Activated CD8-positive, alpha-beta memory T cell treated with anti-CD3 and anti-CD28 coated beads, Interleukin-2, amount 10 ng/mL, durations not matched to agents 7 days and 5 days (primary cell): ENCODE results near the gene IGDCC3. TPM values are rescaled to one million over a fixed set of nuclear protein-coding genes. Genes with fewer than 3 reads are reported as not detected.

Source experiments
- ATAC-seq: fragments of 150-1000 bp; cut with Tn5 transposase; one replicate; pipeline ENCODE4 v1.10.0; 2021; ENCODE audit warnings: moderate library complexity
- CTCF ChIA-PET: fragments of 350-600 bp; sonication (Branson Sonifier 250); formaldehyde crosslinking; loops from one replicate; lab custom pipeline; 2021; ENCODE audit warnings: antibody characterized with exemption; lab: Charles Lee
- DNase-seq: peaks from one replicate; pipeline ENCODE4 v3.0.0-alpha.2; 2020
- H3K27ac Mint-ChIP-seq: one replicate; pipeline ENCODE4 v1.8.0; 2021; ENCODE audit warnings: mild to moderate bottlenecking, mixed read lengths
- H3K27me3 Mint-ChIP-seq: one replicate; pipeline ENCODE4 v1.8.0; 2021; ENCODE audit warnings: mixed read lengths
- H3K36me3 Mint-ChIP-seq: one replicate; pipeline ENCODE4 v1.8.0; 2021; ENCODE audit warnings: mild to moderate bottlenecking, mixed read lengths
- H3K4me1 Mint-ChIP-seq: one replicate; pipeline ENCODE4 v1.8.0; 2021; ENCODE audit warnings: mixed read lengths
- H3K4me3 Mint-ChIP-seq: one replicate; pipeline ENCODE4 v1.8.0; 2021; ENCODE audit warnings: mild to moderate bottlenecking, moderate library complexity, mixed read lengths
- H3K9me3 Mint-ChIP-seq: one replicate; pipeline ENCODE4 v1.8.0; 2022; ENCODE audit warnings: low read depth, mixed read lengths
- total RNA-seq, 2 experiments: library from RNA; stranded (reverse); gene quantifications; one replicate each; pipeline ENCODE4 v1.2.3, GENCODE V29; 2021

Gene IGDCC3
- total RNA-seq, 2 experiments from 2014 or later: not detected

GRCh38 chr15:65289261-65289854 lies 88.4 kb downstream of the IGDCC3 start:
- Mint-ChIP-seq H3K9me3 (no peaks in the 10 kb centered on the region), H3K36me3 (no peaks in the 10 kb centered on the region), H3K4me3 (no peak overlapping the region), H3K4me1 (peaks cover 33% of the 10 kb centered on the region), H3K27me3 (no peaks in the 10 kb centered on the region), H3K27ac (no peak overlapping the region)
- ATAC-seq (no peak), DNase-seq (no peak)
- CTCF ChIA-PET: interaction anchor here (1.3 to 4.6 kb wide), 2 partner anchors 8 to 11 kb away, joined by 3 to 25 read pairs; no protein-coding TSS in a partner anchor

DNA sequence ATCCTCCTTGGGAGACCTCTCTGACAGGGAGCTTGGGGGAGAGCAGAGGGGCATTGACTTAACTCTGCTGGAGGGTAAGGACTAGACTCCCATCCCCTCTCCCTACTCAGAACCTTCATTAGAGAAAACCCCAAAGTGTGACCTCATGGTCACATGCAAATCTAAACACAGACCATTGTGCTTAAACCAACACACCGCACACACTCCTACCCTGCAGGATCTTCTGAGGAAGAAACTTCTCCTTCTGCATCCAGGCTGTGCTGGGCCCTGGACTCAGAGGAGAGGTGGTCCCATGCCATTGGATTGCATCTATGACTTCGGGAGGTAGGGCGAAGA lies 90.3 kb downstream of the IGDCC3 start:
- Mint-ChIP-seq H3K27ac (peak overlapping the region; percentile 86), H3K36me3 (peaks cover 2% of the 10 kb centered on the region), H3K27me3 (no peaks in the 10 kb centered on the region), H3K9me3 (no peaks in the 10 kb centered on the region), H3K4me1 (peaks cover 27% of the 10 kb centered on the region), H3K4me3 (peak overlapping the region; percentile 81)
- CTCF ChIA-PET: interaction anchor here (0.5 to 4.6 kb wide), 8 partner anchors 10 to 294 kb away, joined by 3 to 25 read pairs (median 10); partner anchors contain the start of genes CILP, CLPX and RNU5B-1
- DNase-seq (no peak), ATAC-seq (no peak)

DNA sequence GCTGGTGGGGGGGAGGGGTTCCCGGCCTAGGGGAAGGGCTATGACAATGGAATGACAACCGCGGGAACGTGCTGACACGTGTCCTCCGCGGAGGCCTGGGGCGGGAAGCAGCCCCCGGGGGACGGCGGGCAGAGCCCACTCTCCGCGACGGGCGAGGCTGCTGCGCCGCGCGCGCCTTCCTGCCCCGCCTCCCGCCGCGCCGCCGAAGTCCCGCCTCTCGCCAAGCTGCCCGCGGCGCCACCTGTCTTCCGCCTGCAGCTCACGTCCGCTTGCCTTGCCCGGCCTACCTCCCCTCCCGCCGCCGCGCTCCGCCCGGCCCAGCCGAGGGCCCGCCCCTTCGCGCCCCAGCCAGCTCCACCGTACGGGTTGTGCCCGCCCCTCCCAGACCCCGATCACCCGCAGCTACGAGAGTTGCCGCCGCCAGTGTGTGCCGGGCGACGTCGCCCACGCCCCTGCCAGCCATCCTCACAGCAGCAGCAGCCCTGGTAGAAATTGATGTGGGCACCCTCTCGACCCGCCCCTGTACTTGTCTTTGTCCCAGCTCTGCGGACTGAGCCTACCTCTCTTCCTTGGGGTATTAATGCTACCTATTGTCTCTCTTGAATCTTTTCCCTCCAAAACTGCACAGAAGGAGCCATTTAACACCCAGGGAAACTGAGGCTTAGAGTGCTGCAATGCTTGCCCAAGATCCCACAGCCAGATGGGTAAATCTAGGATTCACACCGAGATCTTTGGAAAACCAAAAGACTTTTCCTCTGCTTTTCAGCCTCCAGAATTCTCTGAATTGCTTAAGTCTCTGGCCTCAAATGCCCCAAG lies 90.9 kb downstream of the IGDCC3 start, which contains the start of gene PARP16:
Gene PARP16 (minus strand): TSS at position 180 of the 816 bp plus-strand sequence. CDS start 457 bp downstream, outside the sequence.
- H3K4me1 Mint-ChIP-seq: peaks cover 25% of the 10 kb centered on the region
- CTCF ChIA-PET: interaction anchor here (0.5 to 4.6 kb wide), 11 partner anchors 8 to 293 kb away, joined by 3 to 25 read pairs (median 7); partner anchors contain the start of genes CILP, CLPX, RNU5A-1 and RNU5B-1
- peak within 1 kb of the TSS; percentile 81 for H3K4me3 Mint-ChIP-seq
- DNase-seq (peak; percentile 95), ATAC-seq (peak; percentile 97)
- peak within 1 kb of the TSS; percentile 86 for H3K27ac Mint-ChIP-seq
- H3K27me3 Mint-ChIP-seq: no peaks in the 10 kb centered on the region
- no peaks in the 10 kb centered on the region for H3K9me3 Mint-ChIP-seq
- peaks cover 2% of the 10 kb centered on the region for H3K36me3 Mint-ChIP-seq

- DNase-seq (peak; percentile 49), ATAC-seq (peak; percentile 29)
- Mint-ChIP-seq H3K36me3 (peaks cover 2% of the 10 kb centered on the region), H3K9me3 (no peaks in the 10 kb centered on the region), H3K27ac (peak overlapping the region; percentile 86), H3K4me1 (peaks cover 25% of the 10 kb centered on the region), H3K4me3 (peak overlapping the region; percentile 81), H3K27me3 (no peaks in the 10 kb centered on the region)
- CTCF ChIA-PET: interaction anchor here (1.3 to 4.6 kb wide), 9 partner anchors 9 to 252 kb away, joined by 3 to 25 read pairs (median 8); partner anchors contain the start of genes CILP, CLPX, RNU5A-1 and RNU5B-1
Measured at GRCh38 chr15:65286069-65286703, 91.6 kb downstream of the IGDCC3 start.

GRCh38 chr15:65285291-65286068 lies 92.3 kb downstream of the IGDCC3 start:
- H3K27me3 Mint-ChIP-seq: no peaks in the 10 kb centered on the region
- no peak for ATAC-seq
- H3K36me3 Mint-ChIP-seq: peaks cover 2% of the 10 kb centered on the region
- peak overlapping the region; percentile 81 for H3K4me3 Mint-ChIP-seq
- CTCF ChIA-PET: interaction anchor here (0.6 to 4.6 kb wide), 10 partner anchors 10 to 393 kb away, joined by 3 to 25 read pairs (median 8); partner anchors contain the start of genes CILP, CLPX, RNU5A-1 and RNU5B-1
- peaks cover 25% of the 10 kb centered on the region for H3K4me1 Mint-ChIP-seq
- H3K27ac Mint-ChIP-seq: peak overlapping the region; percentile 86
- no peaks in the 10 kb centered on the region for H3K9me3 Mint-ChIP-seq
- DNase-seq: no peak

DNA sequence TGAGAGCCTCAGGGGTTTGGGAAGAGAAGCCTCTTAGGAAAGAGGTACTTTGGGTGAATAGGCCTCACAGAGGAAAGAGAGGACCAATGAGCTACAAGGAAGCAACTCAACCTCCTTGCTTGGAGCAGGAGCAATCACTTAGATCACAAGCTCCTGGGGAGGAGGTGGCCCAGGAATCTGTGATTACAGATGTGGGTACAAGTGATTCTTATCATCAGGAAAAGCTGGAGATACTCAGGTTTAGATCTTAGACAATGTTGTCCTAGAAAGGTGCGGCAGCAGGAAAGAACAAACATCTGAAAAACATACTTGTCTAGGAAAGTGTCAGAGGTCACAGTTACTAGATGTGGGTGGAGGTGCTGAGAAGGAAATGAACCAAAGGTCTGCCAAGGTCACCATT lies 99.3 kb downstream of the IGDCC3 start:
- Mint-ChIP-seq H3K36me3 (peaks cover 3% of the 10 kb centered on the region), H3K4me1 (peaks cover 13% of the 10 kb centered on the region), H3K9me3 (no peaks in the 10 kb centered on the region), H3K4me3 (no peak overlapping the region), H3K27me3 (no peaks in the 10 kb centered on the region), H3K27ac (no peak overlapping the region)
- CTCF ChIA-PET: interaction anchor here (0.6 to 1.5 kb wide), 2 partner anchors 28 to 107 kb away, joined by 3 to 5 read pairs; no protein-coding TSS in a partner anchor
- no peak for DNase-seq
- ATAC-seq: no peak

Other genes starting within 250 kb of the IGDCC3 start
- gene PDCD7, start 244.2 kb downstream of the IGDCC3 start, total RNA-seq: 10 to 100 TPM; 40.0 to 40.2 TPM
- 10 to 100 TPM; 46.8 to 58.8 TPM for gene CLPX, start 192.7 kb downstream of the IGDCC3 start, total RNA-seq
- under 1 TPM in 1 of 2 experiments, not detected in 1; 0.05 TPM for gene CILP, start 166.5 kb downstream of the IGDCC3 start, total RNA-seq
- 10 to 100 TPM; 11.7 to 19.7 TPM for gene PARP16, start 91.1 kb downstream of the IGDCC3 start, total RNA-seq
- gene RNU5A-1, start 82.0 kb downstream of the IGDCC3 start, total RNA-seq: not detected
- 10 to 100 TPM in 1 of 2 experiments, not detected in 1; 15.8 TPM for gene RNU5B-1, start 73.3 kb downstream of the IGDCC3 start, total RNA-seq
- under 1 TPM; 0.14 to 0.26 TPM for gene IGDCC4, start 44.9 kb upstream of the IGDCC3 start, total RNA-seq
- 10 to 100 TPM; 41.6 to 44.1 TPM for gene DPP8, start 139.7 kb upstream of the IGDCC3 start, total RNA-seq
- 10 to 100 TPM; 40.7 to 43.5 TPM for gene HACD3, start 152.5 kb upstream of the IGDCC3 start, total RNA-seq
- 10 to 100 TPM; 44.2 to 51.7 TPM for gene INTS14, start 233.1 kb upstream of the IGDCC3 start, total RNA-seq
- 1 to 10 TPM; 4.2 to 4.3 TPM for gene SLC24A1, start 243.9 kb upstream of the IGDCC3 start, total RNA-seq